Left renal cortex interstitium (tissue), 4 donors: ENCODE results near the gene FOXK1. TPM values are rescaled to one million over a fixed set of nuclear protein-coding genes. Genes with fewer than 3 reads are reported as not detected.

Source experiments
- DNase-seq, 4 donors: peaks; one replicate each; pipeline ENCODE4 v3.0.0-alpha.2; 2013; ENCODE audit warnings: low read depth in 4 of 4, low spot score in 2 of 4, missing footprints in 1 of 4
- polyA plus RNA-seq, 4 donors: library from polyadenylated mRNA; unstranded; fragments of 120-200 nt; gene quantifications; one replicate each; pipeline ENCODE4 v1.2.1, GENCODE V29; 2013; ENCODE audit not compliant: insufficient read length in 4 of 4

FOXK1 gene
- polyA plus RNA-seq, 4 donors, result 11.5 to 23.0 (median 16.6) TPM

GRCh38 chr7:4694305-4694704 lies 12.2 kb downstream of the FOXK1 start:
- no peak for DNase-seq

GRCh38 chr7:4698707-4699275 lies 16.7 kb downstream of the FOXK1 start:
- no peak for DNase-seq

- no peak for DNase-seq
Observed at GRCh38 chr7:4699841-4700240, 17.7 kb downstream of the FOXK1 start.

GRCh38 chr7:4700577-4701235 lies 18.6 kb downstream of the FOXK1 start:
- no peak for DNase-seq

- DNase-seq, result no peak
Observed at GRCh38 chr7:4702961-4703512, 20.9 kb downstream of the FOXK1 start.

- DNase-seq, result no peak
Observed at GRCh38 chr7:4703532-4703931, 21.4 kb downstream of the FOXK1 start.

- no peak for DNase-seq
Observed at GRCh38 chr7:4706384-4707216, 24.5 kb downstream of the FOXK1 start.

GRCh38 chr7:4707217-4707741 lies 25.2 kb downstream of the FOXK1 start:
- no peak for DNase-seq

GRCh38 chr7:4707980-4708411 lies 25.9 kb downstream of the FOXK1 start:
- no peak for DNase-seq

GRCh38 chr7:4709187-4709586 lies 27.1 kb downstream of the FOXK1 start:
- DNase-seq, result no peak

GRCh38 chr7:4711093-4711492 lies 29.0 kb downstream of the FOXK1 start:
- no peak for DNase-seq

- DNase-seq, result no peak
Observed at GRCh38 chr7:4711634-4712033, 29.5 kb downstream of the FOXK1 start.

- no peak for DNase-seq
Observed at GRCh38 chr7:4712281-4713182, 30.4 kb downstream of the FOXK1 start.

GRCh38 chr7:4713183-4713784 lies 31.2 kb downstream of the FOXK1 start:
- no peak for DNase-seq

- no peak for DNase-seq
Observed at GRCh38 chr7:4714161-4714700, 32.1 kb downstream of the FOXK1 start.

- DNase-seq, result no peak
Observed at GRCh38 chr7:4714767-4715409, 32.8 kb downstream of the FOXK1 start.

- DNase-seq, result no peak
Observed at GRCh38 chr7:4715410-4715776, 33.3 kb downstream of the FOXK1 start.

- no peak for DNase-seq
Observed at GRCh38 chr7:4716946-4717795, 35.1 kb downstream of the FOXK1 start.
